ENCODE data around the gene FLCN.

DNA sequence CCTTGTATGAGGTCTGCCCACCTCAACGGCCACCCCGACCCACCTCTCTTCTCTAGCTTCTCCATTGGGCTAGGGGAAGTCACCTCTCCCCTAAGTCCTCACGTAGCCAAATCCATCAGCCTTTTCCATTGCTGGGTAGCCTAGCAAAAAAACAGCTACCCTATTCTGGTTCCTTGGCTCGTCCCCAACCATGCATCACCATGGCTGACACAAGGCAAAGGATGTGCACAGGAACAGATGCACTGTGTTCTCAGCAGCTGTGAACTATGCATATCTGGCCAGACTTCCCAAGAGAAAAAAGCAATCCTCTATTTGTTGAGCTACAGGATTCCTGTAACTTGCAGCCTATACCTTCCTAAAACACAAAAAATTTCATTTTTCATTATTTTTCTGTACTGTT, 22.0 kb upstream of the FLCN start:
- TF ChIP-seq, protein P1, sequence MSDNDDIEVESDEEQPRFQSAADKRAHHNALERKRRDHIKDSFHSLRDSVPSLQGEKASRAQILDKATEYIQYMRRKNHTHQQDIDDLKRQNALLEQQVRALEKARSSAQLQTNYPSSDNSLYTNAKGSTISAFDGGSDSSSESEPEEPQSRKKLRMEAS (IDR thresholded peaks at IDR 0.05) = no peak
- no peak for TF ChIP-seq ZBTB7A (IDR thresholded peaks at IDR 0.05; ENCODE audit: low read depth)
- TF ChIP-seq TAF1 (IDR thresholded peaks at IDR 0.05; ENCODE audit: low read depth) = no peak
- no peak for TF ChIP-seq EP300 (IDR thresholded peaks at IDR 0.05; ENCODE audit: borderline replicate concordance)
- TF ChIP-seq TEAD4 (IDR thresholded peaks at IDR 0.05) = no peak
- TF ChIP-seq NFIC (IDR thresholded peaks at IDR 0.05) = no peak
- no peak for TF ChIP-seq RAD21 (IDR thresholded peaks at IDR 0.05; ENCODE audit: low read depth)
- no peak for TF ChIP-seq EGR1 (IDR thresholded peaks at IDR 0.05)
- TF ChIP-seq, protein P2, sequence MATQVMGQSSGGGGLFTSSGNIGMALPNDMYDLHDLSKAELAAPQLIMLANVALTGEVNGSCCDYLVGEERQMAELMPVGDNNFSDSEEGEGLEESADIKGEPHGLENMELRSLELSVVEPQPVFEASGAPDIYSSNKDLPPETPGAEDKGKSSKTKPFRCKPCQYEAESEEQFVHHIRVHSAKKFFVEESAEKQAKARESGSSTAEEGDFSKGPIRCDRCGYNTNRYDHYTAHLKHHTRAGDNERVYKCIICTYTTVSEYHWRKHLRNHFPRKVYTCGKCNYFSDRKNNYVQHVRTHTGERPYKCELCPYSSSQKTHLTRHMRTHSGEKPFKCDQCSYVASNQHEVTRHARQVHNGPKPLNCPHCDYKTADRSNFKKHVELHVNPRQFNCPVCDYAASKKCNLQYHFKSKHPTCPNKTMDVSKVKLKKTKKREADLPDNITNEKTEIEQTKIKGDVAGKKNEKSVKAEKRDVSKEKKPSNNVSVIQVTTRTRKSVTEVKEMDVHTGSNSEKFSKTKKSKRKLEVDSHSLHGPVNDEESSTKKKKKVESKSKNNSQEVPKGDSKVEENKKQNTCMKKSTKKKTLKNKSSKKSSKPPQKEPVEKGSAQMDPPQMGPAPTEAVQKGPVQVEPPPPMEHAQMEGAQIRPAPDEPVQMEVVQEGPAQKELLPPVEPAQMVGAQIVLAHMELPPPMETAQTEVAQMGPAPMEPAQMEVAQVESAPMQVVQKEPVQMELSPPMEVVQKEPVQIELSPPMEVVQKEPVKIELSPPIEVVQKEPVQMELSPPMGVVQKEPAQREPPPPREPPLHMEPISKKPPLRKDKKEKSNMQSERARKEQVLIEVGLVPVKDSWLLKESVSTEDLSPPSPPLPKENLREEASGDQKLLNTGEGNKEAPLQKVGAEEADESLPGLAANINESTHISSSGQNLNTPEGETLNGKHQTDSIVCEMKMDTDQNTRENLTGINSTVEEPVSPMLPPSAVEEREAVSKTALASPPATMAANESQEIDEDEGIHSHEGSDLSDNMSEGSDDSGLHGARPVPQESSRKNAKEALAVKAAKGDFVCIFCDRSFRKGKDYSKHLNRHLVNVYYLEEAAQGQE (IDR thresholded peaks at IDR 0.05; ENCODE audit: low read depth) = no peak
- no peak for TF ChIP-seq YY1 (IDR thresholded peaks at IDR 0.05; ENCODE audit: low read depth)
